ENCODE data around the gene PPIE.

Gene PPIE

GRCh38 chr1:39752703-39753102 lies 14.0 kb downstream of the PPIE start:
- Histone ChIP-seq H3K27ac (ENCODE audit: poor library complexity, severe bottlenecking) (no peak overlapping the region), H3K4me3 (ENCODE audit: severe bottlenecking) (no peak overlapping the region), H3K9me3 (ENCODE audit: severe bottlenecking) (no peaks in the 10 kb centered on the region), H3K27me3 (ENCODE audit: insufficient read depth, poor library complexity, severe bottlenecking) (no peaks in the 10 kb centered on the region), H3K36me3 (ENCODE audit: low read depth) (peaks cover 83% of the 10 kb centered on the region), H3K4me1 (ENCODE audit: insufficient read depth, poor library complexity, severe bottlenecking) (no peaks in the 10 kb centered on the region)
- TF ChIP-seq, protein P1, sequence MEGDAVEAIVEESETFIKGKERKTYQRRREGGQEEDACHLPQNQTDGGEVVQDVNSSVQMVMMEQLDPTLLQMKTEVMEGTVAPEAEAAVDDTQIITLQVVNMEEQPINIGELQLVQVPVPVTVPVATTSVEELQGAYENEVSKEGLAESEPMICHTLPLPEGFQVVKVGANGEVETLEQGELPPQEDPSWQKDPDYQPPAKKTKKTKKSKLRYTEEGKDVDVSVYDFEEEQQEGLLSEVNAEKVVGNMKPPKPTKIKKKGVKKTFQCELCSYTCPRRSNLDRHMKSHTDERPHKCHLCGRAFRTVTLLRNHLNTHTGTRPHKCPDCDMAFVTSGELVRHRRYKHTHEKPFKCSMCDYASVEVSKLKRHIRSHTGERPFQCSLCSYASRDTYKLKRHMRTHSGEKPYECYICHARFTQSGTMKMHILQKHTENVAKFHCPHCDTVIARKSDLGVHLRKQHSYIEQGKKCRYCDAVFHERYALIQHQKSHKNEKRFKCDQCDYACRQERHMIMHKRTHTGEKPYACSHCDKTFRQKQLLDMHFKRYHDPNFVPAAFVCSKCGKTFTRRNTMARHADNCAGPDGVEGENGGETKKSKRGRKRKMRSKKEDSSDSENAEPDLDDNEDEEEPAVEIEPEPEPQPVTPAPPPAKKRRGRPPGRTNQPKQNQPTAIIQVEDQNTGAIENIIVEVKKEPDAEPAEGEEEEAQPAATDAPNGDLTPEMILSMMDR (IDR thresholded peaks at IDR 0.05; ENCODE audit: poor library complexity, severe bottlenecking): no peak
- ATAC-seq (ENCODE audit: low read depth) (no peak), DNase-seq (ENCODE audit: low spot score) (no peak)

GRCh38 chr1:39753132-39754025 lies 14.7 kb downstream of the PPIE start:
- no peaks in the 10 kb centered on the region for H3K4me1 ChIP-seq (ENCODE audit: insufficient read depth, poor library complexity, severe bottlenecking)
- H3K4me3 ChIP-seq (ENCODE audit: severe bottlenecking): no peak overlapping the region
- TF ChIP-seq, protein P1 (IDR thresholded peaks at IDR 0.05; ENCODE audit: poor library complexity, severe bottlenecking): no peak
- H3K27ac ChIP-seq (ENCODE audit: poor library complexity, severe bottlenecking): no peak overlapping the region
- H3K36me3 ChIP-seq (ENCODE audit: low read depth): peaks cover 78% of the 10 kb centered on the region
- DNase-seq (ENCODE audit: low spot score) (no peak), ATAC-seq (ENCODE audit: low read depth) (no peak)
- no peaks in the 10 kb centered on the region for H3K27me3 ChIP-seq (ENCODE audit: insufficient read depth, poor library complexity, severe bottlenecking)
- no peaks in the 10 kb centered on the region for H3K9me3 ChIP-seq (ENCODE audit: severe bottlenecking)

- no peaks in the 10 kb centered on the region for H3K4me1 ChIP-seq (ENCODE audit: insufficient read depth, poor library complexity, severe bottlenecking)
- H3K36me3 ChIP-seq (ENCODE audit: low read depth): peaks cover 71% of the 10 kb centered on the region
- H3K27ac ChIP-seq (ENCODE audit: poor library complexity, severe bottlenecking): no peak overlapping the region
- H3K9me3 ChIP-seq (ENCODE audit: severe bottlenecking): no peaks in the 10 kb centered on the region
- H3K27me3 ChIP-seq (ENCODE audit: insufficient read depth, poor library complexity, severe bottlenecking): no peaks in the 10 kb centered on the region
- DNase-seq (ENCODE audit: low spot score) (no peak), ATAC-seq (ENCODE audit: low read depth) (no peak)
- TF ChIP-seq, protein P1 (IDR thresholded peaks at IDR 0.05; ENCODE audit: poor library complexity, severe bottlenecking): no peak
- no peak overlapping the region for H3K4me3 ChIP-seq (ENCODE audit: severe bottlenecking)
Observed at GRCh38 chr1:39754026-39754570, 15.4 kb downstream of the PPIE start.

- no peak for ATAC-seq (ENCODE audit: low read depth)
Observed at GRCh38 chr1:39754906-39755504, 16.3 kb downstream of the PPIE start.

More at GRCh38 chr1:39754906-39755504, 16.3 kb downstream of the PPIE start:
- H3K27ac ChIP-seq (ENCODE audit: poor library complexity, severe bottlenecking): no peak overlapping the region
- no peak overlapping the region for H3K4me3 ChIP-seq (ENCODE audit: severe bottlenecking)
- H3K36me3 ChIP-seq (ENCODE audit: low read depth): peaks cover 63% of the 10 kb centered on the region
- H3K4me1 ChIP-seq (ENCODE audit: insufficient read depth, poor library complexity, severe bottlenecking): no peaks in the 10 kb centered on the region
- no peaks in the 10 kb centered on the region for H3K27me3 ChIP-seq (ENCODE audit: insufficient read depth, poor library complexity, severe bottlenecking)
- TF ChIP-seq, protein P1 (IDR thresholded peaks at IDR 0.05; ENCODE audit: poor library complexity, severe bottlenecking): no peak
- DNase-seq (ENCODE audit: low spot score): no peak
- H3K9me3 ChIP-seq (ENCODE audit: severe bottlenecking): no peaks in the 10 kb centered on the region
